ENCODE data around the gene WFIKKN2.

The WFIKKN2 gene

GRCh38 chr17:50879086-50879485, 43.7 kb downstream of the WFIKKN2 start:
- DNase-seq, result no peak

- DNase-seq, result no peak
Measured at GRCh38 chr17:50881182-50881581, 45.8 kb downstream of the WFIKKN2 start.

GRCh38 chr17:50882851-50883250, 47.5 kb downstream of the WFIKKN2 start:
- peak; percentile 71 for DNase-seq

GRCh38 chr17:50883850-50884438, 48.6 kb downstream of the WFIKKN2 start:
- DNase-seq, result no peak

- no peak for DNase-seq
Measured at GRCh38 chr17:50884439-50885311, 49.3 kb downstream of the WFIKKN2 start.

GRCh38 chr17:50887705-50888245, 52.4 kb downstream of the WFIKKN2 start:
- no peak for DNase-seq

- no peak for DNase-seq
Measured at GRCh38 chr17:50889528-50890118, 54.2 kb downstream of the WFIKKN2 start.

- DNase-seq, result no peak
Measured at GRCh38 chr17:50890675-50891516, 55.5 kb downstream of the WFIKKN2 start.

GRCh38 chr17:50891577-50891989, 56.2 kb downstream of the WFIKKN2 start:
- no peak for DNase-seq

Data from fibroblast of skin of abdomen (primary cell).